Measurements from ENCODE around the gene GGT1.
"Not testable (repeated sequence)": the region's sequence is repeated elsewhere in the genome, so short reads cannot be mapped to it uniquely, and the experiment has no call there.

The GGT1 gene

DNA sequence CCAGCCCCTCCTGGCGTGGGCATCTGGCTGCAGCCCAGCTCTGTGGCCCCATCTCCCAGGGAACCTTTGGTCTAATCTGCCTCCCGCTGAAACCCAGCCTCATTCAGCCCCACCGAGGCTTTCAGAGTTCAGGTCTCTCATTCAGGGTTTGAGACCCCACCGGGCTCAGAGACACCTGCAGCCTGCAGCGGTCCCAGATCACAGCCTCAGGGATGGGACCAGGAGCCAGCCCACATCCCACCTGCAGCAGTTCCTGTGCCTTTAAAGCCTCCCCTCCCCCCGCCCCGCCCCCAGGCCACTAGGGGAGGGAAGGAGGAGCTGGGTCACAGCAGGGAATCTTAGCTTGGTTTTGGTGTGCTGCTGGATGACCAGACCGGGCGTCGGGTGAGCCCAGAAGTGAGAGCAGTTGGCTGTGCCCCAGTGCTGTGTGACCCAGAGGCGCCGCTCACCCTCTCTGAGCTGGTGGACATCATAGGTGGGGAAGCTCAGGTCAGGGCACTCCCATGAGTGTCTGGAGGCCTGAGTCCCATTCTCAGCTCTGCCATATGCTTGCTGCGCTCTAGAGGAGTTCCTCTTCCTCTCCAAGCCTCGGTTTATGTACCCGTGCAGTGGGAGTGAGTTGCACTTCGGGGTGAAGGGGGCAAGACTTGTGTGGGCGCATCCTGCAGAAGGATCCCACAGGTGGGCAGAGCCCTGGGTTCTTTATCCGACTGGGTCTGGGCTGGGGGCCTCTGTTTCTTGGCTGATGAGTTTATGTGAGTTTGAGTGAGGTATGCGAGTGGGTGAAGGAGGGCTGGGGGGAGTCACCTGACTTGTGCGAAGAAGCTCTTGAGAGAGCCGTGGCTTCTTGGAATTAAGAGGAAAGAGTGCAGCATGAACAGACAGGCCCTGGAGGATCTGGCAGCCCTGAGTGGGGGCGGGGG is at the start of gene GGT1:
Gene GGT1 (plus strand): TSS at position 347 of the 923 bp plus-strand sequence. CDS start 7,889 bp downstream, outside the sequence.
- Mint-ChIP-seq H3K4me3 (peak within 1 kb of the TSS; percentile 66), H3K27ac (peak within 1 kb of the TSS; percentile 87), H3K4me1 (peaks cover 40% of the 10 kb centered on the region)
- DNase-seq (ENCODE audit: low spot score in 2 of 2); H3K36me3 Mint-ChIP-seq; ATAC-seq; H3K9me3 Mint-ChIP-seq: not testable (repeated sequence)

- ATAC-seq (no peak), DNase-seq (ENCODE audit: low spot score in 2 of 2) (no peak)
- Mint-ChIP-seq H3K4me1 (peaks cover 65% of the 10 kb centered on the region), H3K4me3 (peak overlapping the region; percentile 99), H3K27ac (peak overlapping the region; percentile 98), H3K9me3 (no peaks in the 10 kb centered on the region), H3K36me3 (peaks cover 53% of the 10 kb centered on the region)
Measured at GRCh38 chr22:24553597-24554312, 49.2 kb upstream of the GGT1 start.

GRCh38 chr22:24554313-24555164 is 48.5 kb upstream of the GGT1 start, which contains the start of gene GUCD1:
GUCD1 (minus strand) TSS chr22:24555138; CDS start chr22:24554991, 147 bp downstream.
- peaks cover 54% of the 10 kb centered on the region for H3K36me3 Mint-ChIP-seq
- peak within 1 kb of the TSS; percentile 99 for H3K4me3 Mint-ChIP-seq
- peaks cover 72% of the 10 kb centered on the region for H3K4me1 Mint-ChIP-seq
- peak within 1 kb of the TSS; percentile 98 for H3K27ac Mint-ChIP-seq
- DNase-seq (ENCODE audit: low spot score in 2 of 2) (peak; percentile 13 to 70), ATAC-seq (no peak)
- H3K9me3 Mint-ChIP-seq: no peaks in the 10 kb centered on the region

GRCh38 chr22:24555165-24556039 is 47.6 kb upstream of the GGT1 start, which contains the start of gene SNRPD3:
SNRPD3 (plus strand) TSS chr22:24555999; CDS start chr22:24557675, 1,676 bp downstream.
- DNase-seq (ENCODE audit: low spot score in 2 of 2) (peak; percentile 91 to 96), ATAC-seq (peak; percentile 90)
- H3K4me1 Mint-ChIP-seq: peaks cover 68% of the 10 kb centered on the region
- H3K9me3 Mint-ChIP-seq: no peaks in the 10 kb centered on the region
- H3K27ac Mint-ChIP-seq: peak within 1 kb of the TSS; percentile 98
- H3K36me3 Mint-ChIP-seq: peaks cover 62% of the 10 kb centered on the region
- peak within 1 kb of the TSS; percentile 99 for H3K4me3 Mint-ChIP-seq

DNA sequence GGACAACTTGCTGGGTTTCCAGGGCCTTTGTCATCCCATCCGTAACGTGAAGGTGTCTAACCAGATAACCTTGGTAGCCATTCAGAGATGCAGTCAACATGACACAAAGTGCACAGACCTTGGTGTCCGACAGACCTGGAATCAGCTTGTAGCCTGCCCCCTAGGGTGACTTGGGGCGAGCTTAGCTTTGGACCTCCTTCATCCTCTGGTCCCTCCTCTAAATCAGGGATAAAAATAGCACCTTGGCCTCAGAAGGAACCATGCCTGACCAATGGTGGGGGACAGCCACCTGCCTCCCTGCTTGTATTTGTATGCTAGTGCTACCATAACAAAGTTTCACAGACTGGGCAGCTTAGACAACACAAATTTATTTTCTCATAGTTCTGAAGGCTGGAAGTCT is 43.5 kb upstream of the GGT1 start:
- peak overlapping the region; percentile 7 for H3K27ac Mint-ChIP-seq
- DNase-seq (ENCODE audit: low spot score in 2 of 2): no peak
- H3K36me3 Mint-ChIP-seq: peaks cover 93% of the 10 kb centered on the region
- H3K4me1 Mint-ChIP-seq: peaks cover 61% of the 10 kb centered on the region
- no peaks in the 10 kb centered on the region for H3K9me3 Mint-ChIP-seq
- no peak overlapping the region for H3K4me3 Mint-ChIP-seq
- no peak for ATAC-seq

DNA sequence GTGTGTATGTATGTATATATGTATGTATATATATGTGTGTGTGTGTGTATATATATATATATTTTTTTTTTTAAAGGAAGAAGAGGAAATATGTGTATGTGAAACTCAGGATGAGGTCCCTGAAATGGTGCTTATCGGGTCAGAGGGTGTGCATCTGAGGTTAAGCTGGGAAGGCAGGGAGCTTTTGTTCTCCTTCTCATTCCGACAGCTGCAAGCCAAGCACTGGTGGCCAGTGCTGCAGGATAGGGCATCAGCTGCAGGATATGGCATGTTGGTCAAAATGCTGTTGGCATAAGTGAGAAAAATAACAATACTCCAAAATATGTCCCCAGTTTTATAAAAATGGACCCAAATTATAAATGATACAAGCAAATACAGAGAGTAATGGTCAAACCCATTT is 39.7 kb upstream of the GGT1 start:
- H3K4me1 Mint-ChIP-seq: peaks cover 55% of the 10 kb centered on the region
- ATAC-seq: no peak

DNA sequence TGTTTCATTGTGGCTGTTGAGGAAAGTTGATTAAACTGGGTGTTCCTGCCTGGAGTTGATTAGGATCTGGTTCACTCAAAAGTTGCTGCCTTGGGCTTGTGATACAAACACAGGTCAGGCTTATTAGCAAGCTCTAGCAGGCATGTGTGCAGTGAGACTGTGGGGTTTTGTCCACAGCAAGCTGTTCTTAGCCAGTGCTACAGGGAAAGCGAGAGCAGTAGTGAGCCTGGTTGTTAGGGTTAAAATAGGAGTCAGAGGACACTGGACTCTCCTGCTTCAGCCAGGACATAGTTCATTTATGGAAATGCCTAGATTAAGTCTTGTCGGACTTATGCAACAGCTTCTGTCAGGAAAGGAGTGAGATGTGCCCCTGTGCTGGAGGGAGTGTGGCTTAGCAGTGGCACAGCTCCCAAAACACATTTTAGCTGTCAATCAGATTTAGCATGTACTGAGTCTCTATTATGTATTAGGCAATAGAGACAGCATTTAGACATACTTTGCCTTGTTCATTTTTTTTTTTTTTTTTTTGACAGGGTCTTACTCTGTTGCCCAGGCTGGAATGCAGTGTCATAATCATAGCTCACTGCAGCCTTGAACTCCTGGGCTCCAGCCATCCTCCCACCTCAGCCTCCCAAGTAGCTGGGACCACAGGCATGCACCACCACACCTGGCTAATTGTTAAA is 38.5 kb upstream of the GGT1 start:
- H3K9me3 Mint-ChIP-seq: no peaks in the 10 kb centered on the region
- H3K36me3 Mint-ChIP-seq: peaks cover 99% of the 10 kb centered on the region
- H3K4me1 Mint-ChIP-seq: peaks cover 42% of the 10 kb centered on the region
- H3K27ac Mint-ChIP-seq: peak overlapping the region; percentile 78
- ATAC-seq: no peak
- no peak for DNase-seq (ENCODE audit: low spot score in 2 of 2)
- no peak overlapping the region for H3K4me3 Mint-ChIP-seq

More for the DNA sequence above, 39.7 kb upstream of the GGT1 start:
- Mint-ChIP-seq H3K4me3 (no peak overlapping the region), H3K36me3 (peaks cover 99% of the 10 kb centered on the region), H3K27ac (peak overlapping the region; percentile 78), H3K9me3 (no peaks in the 10 kb centered on the region)
- DNase-seq (ENCODE audit: low spot score in 2 of 2): no peak

- DNase-seq (ENCODE audit: low spot score in 2 of 2) (no peak), ATAC-seq (no peak)
- Mint-ChIP-seq H3K36me3 (peaks cover 99% of the 10 kb centered on the region), H3K9me3 (no peaks in the 10 kb centered on the region), H3K4me3 (no peak overlapping the region), H3K4me1 (peaks cover 41% of the 10 kb centered on the region), H3K27ac (peak overlapping the region; percentile 0)
Measured at GRCh38 chr22:24565077-24565476, 37.9 kb upstream of the GGT1 start.

DNA sequence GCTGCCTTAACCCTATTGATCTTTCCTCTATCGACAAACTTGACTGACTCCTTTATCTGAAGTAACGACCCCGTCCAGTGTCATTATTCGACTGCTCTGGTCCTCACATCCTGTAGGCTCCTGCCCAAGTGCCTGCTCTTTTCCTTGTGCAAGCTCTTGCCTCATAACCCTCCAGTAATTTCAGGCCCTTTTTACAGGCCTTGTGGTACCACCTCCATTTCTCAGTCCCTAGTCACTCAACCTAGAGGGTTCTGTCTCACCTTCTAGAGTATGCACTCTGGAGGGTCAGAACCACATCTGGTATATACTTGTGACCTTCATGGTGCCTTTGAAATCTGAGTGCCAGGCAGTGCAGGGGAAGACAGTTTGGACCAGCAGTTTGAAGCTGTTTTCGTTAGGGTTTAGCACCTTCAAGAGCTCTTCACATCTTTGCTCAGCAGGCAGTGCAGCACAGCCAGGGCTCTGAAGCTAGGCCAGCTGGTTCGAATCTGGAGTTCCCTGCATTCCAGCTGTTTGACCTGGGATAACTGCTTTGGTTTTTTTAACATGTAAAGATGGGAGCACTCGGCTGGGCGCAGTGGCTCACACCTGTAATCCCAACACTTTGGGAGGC is 36.0 kb upstream of the GGT1 start:
- H3K36me3 Mint-ChIP-seq: peaks cover 99% of the 10 kb centered on the region
- DNase-seq (ENCODE audit: low spot score in 2 of 2): no peak
- H3K9me3 Mint-ChIP-seq: no peaks in the 10 kb centered on the region
- no peak overlapping the region for H3K4me3 Mint-ChIP-seq
- peak overlapping the region; percentile 19 for H3K27ac Mint-ChIP-seq
- no peak for ATAC-seq
- peaks cover 32% of the 10 kb centered on the region for H3K4me1 Mint-ChIP-seq

DNA sequence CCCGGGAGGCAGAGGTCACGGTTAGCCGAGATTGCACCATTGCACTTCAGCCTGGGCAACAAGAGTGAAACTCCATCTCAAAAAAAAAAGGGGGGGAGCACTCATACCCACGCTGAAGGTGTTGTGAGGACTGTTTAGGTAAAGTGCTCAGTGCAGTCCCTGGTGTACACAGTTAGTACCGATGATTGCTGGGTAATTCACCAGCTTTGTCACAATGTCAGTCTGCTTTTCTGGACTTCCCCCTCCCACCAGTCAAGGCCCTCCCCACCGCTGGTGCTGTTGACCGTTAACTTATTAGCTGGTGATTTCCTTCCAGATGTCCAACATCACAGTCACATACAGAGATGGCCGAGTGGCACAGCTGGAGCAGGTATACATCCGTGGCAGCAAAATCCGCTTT is 35.3 kb upstream of the GGT1 start:
- Mint-ChIP-seq H3K36me3 (peaks cover 99% of the 10 kb centered on the region), H3K4me3 (no peak overlapping the region), H3K4me1 (peaks cover 29% of the 10 kb centered on the region), H3K27ac (no peak overlapping the region), H3K9me3 (no peaks in the 10 kb centered on the region)
- no peak for ATAC-seq
- DNase-seq (ENCODE audit: low spot score in 2 of 2): no peak

- Mint-ChIP-seq H3K36me3 (peaks cover 98% of the 10 kb centered on the region), H3K27ac (no peak overlapping the region)
Measured at GRCh38 chr22:24571266-24571665, 31.7 kb upstream of the GGT1 start.

GRCh38 chr22:24576778-24577177 is 26.2 kb upstream of the GGT1 start:
- Mint-ChIP-seq H3K4me1 (no peaks in the 10 kb centered on the region), H3K4me3 (no peak overlapping the region), H3K27ac (peak overlapping the region; percentile 85), H3K9me3 (no peaks in the 10 kb centered on the region), H3K36me3 (peaks cover 64% of the 10 kb centered on the region)
- no peak for ATAC-seq
- DNase-seq (ENCODE audit: low spot score in 2 of 2): no peak

More at GRCh38 chr22:24571266-24571665, 31.7 kb upstream of the GGT1 start:
- Mint-ChIP-seq H3K4me1 (peaks cover 11% of the 10 kb centered on the region), H3K9me3 (no peaks in the 10 kb centered on the region), H3K4me3 (no peak overlapping the region)
- ATAC-seq: no peak
- DNase-seq (ENCODE audit: low spot score in 2 of 2): no peak
